Fibroblast of mammary gland (primary cell): ENCODE results near the gene BICC1.

ENCODE experiments used
- DNase-seq: peaks from one replicate; pipeline ENCODE4 v3.0.0-alpha.2; 2010; ENCODE audit warnings: low read depth
- H3K4me3 ChIP-seq: 2 replicates; pipeline ENCODE4 v1.5.1; 2011; ENCODE audit warnings: low read depth, mild to moderate bottlenecking, low read length, moderate library complexity; ENCODE audit not compliant: control insufficient read depth
- TF ChIP-seq, protein P1 (sequence below): conservative IDR thresholded peaks from 2 replicates; pipeline ENCODE4 v1.5.1; 2011; ENCODE audit warnings: low read depth, low read length, inconsistent platforms; ENCODE audit not compliant: control insufficient read depth, insufficient read depth

Gene BICC1

DNA sequence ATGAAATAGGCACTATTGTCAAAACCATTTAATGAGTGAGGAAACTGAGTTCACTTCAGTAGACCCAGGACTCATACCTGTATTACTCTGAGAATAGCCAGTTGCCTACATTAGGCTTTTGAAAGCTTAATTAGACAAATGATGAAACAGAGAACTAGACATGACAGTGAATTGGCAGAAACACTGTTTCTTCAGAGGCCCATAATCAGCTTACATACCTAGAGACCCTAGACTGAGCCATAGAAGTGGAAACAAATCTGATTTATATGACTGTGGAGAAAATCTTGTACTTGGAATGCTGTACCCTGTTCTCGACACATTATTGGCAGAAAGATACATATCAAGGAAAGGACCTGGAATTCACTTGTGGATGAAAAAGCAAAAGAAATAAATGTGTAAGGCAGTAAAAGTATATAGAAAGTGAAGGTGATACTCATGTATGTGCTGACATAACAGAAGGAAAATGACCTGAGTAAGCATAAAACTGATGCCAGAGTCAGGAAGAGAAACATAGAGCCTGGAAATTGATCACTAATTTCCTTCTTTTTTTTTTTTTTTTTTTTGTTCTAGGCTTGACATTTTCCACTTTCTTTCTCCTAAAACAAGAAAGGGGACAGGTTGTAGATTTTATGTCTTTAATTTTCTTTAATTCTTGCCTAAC, 251.5 kb downstream of the BICC1 start:
- TF ChIP-seq, protein P1, sequence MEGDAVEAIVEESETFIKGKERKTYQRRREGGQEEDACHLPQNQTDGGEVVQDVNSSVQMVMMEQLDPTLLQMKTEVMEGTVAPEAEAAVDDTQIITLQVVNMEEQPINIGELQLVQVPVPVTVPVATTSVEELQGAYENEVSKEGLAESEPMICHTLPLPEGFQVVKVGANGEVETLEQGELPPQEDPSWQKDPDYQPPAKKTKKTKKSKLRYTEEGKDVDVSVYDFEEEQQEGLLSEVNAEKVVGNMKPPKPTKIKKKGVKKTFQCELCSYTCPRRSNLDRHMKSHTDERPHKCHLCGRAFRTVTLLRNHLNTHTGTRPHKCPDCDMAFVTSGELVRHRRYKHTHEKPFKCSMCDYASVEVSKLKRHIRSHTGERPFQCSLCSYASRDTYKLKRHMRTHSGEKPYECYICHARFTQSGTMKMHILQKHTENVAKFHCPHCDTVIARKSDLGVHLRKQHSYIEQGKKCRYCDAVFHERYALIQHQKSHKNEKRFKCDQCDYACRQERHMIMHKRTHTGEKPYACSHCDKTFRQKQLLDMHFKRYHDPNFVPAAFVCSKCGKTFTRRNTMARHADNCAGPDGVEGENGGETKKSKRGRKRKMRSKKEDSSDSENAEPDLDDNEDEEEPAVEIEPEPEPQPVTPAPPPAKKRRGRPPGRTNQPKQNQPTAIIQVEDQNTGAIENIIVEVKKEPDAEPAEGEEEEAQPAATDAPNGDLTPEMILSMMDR: no peak
- H3K4me3 ChIP-seq: no peak overlapping the region
- no peak for DNase-seq

GRCh38 chr10:58765910-58766309, 253.2 kb downstream of the BICC1 start:
- no peak overlapping the region for H3K4me3 ChIP-seq
- DNase-seq: no peak
- TF ChIP-seq, protein P1: no peak

GRCh38 chr10:58767652-58768051, 255.0 kb downstream of the BICC1 start:
- H3K4me3 ChIP-seq: no peak overlapping the region
- no peak for DNase-seq
- TF ChIP-seq, protein P1: no peak

- no peak for DNase-seq
These were observed 259.2 kb downstream of the BICC1 start for GRCh38 chr10:58771863-58772262.

DNA sequence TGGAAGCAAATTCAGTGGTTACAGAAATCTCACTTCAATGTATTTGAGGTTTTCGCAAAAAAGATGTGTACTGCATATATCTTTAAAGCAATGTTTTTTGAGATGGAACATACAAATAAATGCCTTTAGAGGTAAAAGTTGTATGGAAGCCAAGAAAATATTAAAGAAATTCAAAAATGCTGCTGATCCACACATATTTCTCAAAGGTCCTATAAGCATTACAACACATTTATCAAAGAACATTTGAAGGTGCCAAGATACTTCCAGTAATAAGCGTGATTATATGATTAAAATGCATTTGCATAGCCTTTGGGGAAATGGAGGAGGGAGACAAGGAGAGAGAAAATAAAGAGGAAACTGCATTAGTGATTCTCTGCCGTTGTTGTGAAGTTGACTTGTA, 260.1 kb downstream of the BICC1 start:
- TF ChIP-seq, protein P1: no peak
- no peak for DNase-seq
- H3K4me3 ChIP-seq: no peak overlapping the region

More at GRCh38 chr10:58771863-58772262, 259.2 kb downstream of the BICC1 start:
- H3K4me3 ChIP-seq: no peak overlapping the region
- TF ChIP-seq, protein P1: no peak

- TF ChIP-seq, protein P1: no peak
- DNase-seq: peak; percentile 46
- no peak overlapping the region for H3K4me3 ChIP-seq
These were observed 260.7 kb downstream of the BICC1 start for GRCh38 chr10:58773341-58773740.

DNA sequence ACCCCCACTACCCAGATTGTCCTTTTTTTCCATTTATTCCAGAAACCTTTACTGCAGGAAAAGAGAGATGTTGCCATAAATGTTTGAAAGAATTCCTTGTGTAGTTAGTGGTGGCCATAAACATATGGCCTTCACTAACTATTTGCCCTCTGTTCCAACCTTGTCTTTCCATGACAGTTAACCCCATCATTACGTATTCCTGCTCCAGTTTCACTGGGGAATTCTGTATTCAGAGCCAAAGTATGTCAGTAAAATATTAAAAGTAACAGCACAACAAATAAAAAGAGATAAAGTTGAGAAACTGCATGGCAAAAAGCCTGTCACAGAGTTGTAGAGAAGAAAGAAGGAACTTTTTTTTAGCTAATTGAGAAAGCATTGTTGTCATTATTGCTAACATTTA, 261.3 kb downstream of the BICC1 start:
- peak; percentile 41 for DNase-seq
- no peak overlapping the region for H3K4me3 ChIP-seq
- TF ChIP-seq, protein P1: no peak
